Loucy (cell line): ENCODE results near the gene CEP85L.

Experiments used
- H2AFZ ChIP-seq: fragments of 200-600 bp; sonication (generic); 2 replicates; pipeline ENCODE4 v1.6.0; 2016; ENCODE audit warnings: antibody characterized with exemption, mild to moderate bottlenecking, low read length, moderate library complexity
- H3F3A ChIP-seq: fragments of 200-600 bp; 2 replicates; pipeline ENCODE4 v1.6.0; 2016; ENCODE audit warnings: antibody characterized with exemption, low read depth, mild to moderate bottlenecking
- H3K27me3 ChIP-seq: fragments of 200-600 bp; sonication (generic); 2 replicates; pipeline ENCODE4 v1.6.1; 2014; ENCODE audit warnings: low read length, mild to moderate bottlenecking; ENCODE audit not compliant: insufficient read depth, poor library complexity, severe bottlenecking
- H3K36me3 ChIP-seq: fragments of 200-600 bp; sonication (generic); 2 replicates; pipeline ENCODE4 v1.6.1; 2016; ENCODE audit warnings: low read length; ENCODE audit not compliant: insufficient read depth
- H3K4me1 ChIP-seq: fragments of 200-600 bp; sonication (generic); 2 replicates; pipeline ENCODE4 v1.5.1; 2014; ENCODE audit warnings: low read length, mild to moderate bottlenecking; ENCODE audit not compliant: insufficient read depth, poor library complexity, severe bottlenecking
- H3K4me2 ChIP-seq: fragments of 200-600 bp; sonication (generic); 2 replicates; pipeline ENCODE4 v1.6.0; 2014; ENCODE audit warnings: antibody characterized with exemption, low read length, low read depth, mild to moderate bottlenecking; ENCODE audit not compliant: poor library complexity, severe bottlenecking
- H3K4me3 ChIP-seq: fragments of 200-600 bp; sonication (generic); 2 replicates; pipeline ENCODE4 v1.5.1; 2014; ENCODE audit warnings: low read length, mild to moderate bottlenecking, mixed read lengths; ENCODE audit not compliant: poor library complexity, severe bottlenecking
- H3K79me2 ChIP-seq: fragments of 200-600 bp; sonication (generic); 2 replicates; pipeline ENCODE4 v1.6.1; 2014; ENCODE audit warnings: low read length; ENCODE audit not compliant: insufficient read depth
- H3K9ac ChIP-seq: fragments of 200-600 bp; sonication (generic); 2 replicates; pipeline ENCODE4 v1.6.0; 2014; ENCODE audit warnings: mild to moderate bottlenecking, low read depth, low read length, moderate library complexity; ENCODE audit not compliant: poor library complexity, severe bottlenecking
- H3K9me2 ChIP-seq: fragments of 200-600 bp; sonication (generic); replicated peaks from 2 replicates; pipeline ENCODE4 v1.6.1; 2016; ENCODE audit warnings: low read depth, low read length, mixed read lengths
- H3K9me3 ChIP-seq: fragments of 200-600 bp; sonication (generic); 2 replicates; pipeline ENCODE4 v1.6.1; 2014; ENCODE audit warnings: mild to moderate bottlenecking, antibody characterized with exemption, low read length, low read depth; ENCODE audit not compliant: insufficient read depth
- H4K20me1 ChIP-seq: fragments of 200-600 bp; sonication (generic); 2 replicates; pipeline ENCODE4 v1.6.0; 2014; ENCODE audit warnings: antibody characterized with exemption, low read length, mild to moderate bottlenecking; ENCODE audit not compliant: insufficient read depth, poor library complexity, severe bottlenecking
- EZH2phosphoT487 ChIP-seq: fragments of 200-600 bp; IDR thresholded peaks from 2 replicates; pipeline ENCODE4 v1.6.1; 2018; ENCODE audit warnings: antibody characterized with exemption, mild to moderate bottlenecking, moderate library complexity, borderline replicate concordance
- TF ChIP-seq, protein P1 (sequence below): fragments of 200-600 bp; sonication (generic); conservative IDR thresholded peaks from 2 replicates; pipeline ENCODE4 v1.5.1; 2014; ENCODE audit warnings: mild to moderate bottlenecking, antibody characterized with exemption, low read length

The CEP85L gene

DNA sequence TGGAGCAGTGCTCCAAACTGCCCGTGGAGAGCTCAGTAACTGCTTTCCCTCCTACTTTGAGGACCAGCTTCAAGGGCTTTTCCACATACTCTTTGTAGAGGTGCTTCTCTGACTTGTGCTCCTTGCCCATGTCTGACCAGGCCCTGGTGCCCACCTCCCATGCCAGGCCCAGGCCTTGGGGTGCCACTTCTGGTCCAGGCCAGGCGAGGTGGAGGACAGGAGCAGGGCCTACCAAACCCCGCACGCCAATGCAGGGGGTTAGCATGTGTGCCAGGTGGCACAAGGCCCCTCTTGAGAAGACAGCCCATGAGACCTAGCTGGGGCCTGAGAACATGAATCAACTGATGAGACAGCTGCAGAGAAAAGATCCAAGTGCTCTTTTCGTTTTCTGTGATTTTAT lies 150.3 kb downstream of the CEP85L start:
- H2AFZ ChIP-seq, result no peak overlapping the region
- no peak overlapping the region for H3K9ac ChIP-seq
- H3K36me3 ChIP-seq, result peaks cover 47% of the 10 kb centered on the region; the same call in 1 of the 2 replicates
- no peak for TF ChIP-seq EZH2phosphoT487
- TF ChIP-seq, protein P1, sequence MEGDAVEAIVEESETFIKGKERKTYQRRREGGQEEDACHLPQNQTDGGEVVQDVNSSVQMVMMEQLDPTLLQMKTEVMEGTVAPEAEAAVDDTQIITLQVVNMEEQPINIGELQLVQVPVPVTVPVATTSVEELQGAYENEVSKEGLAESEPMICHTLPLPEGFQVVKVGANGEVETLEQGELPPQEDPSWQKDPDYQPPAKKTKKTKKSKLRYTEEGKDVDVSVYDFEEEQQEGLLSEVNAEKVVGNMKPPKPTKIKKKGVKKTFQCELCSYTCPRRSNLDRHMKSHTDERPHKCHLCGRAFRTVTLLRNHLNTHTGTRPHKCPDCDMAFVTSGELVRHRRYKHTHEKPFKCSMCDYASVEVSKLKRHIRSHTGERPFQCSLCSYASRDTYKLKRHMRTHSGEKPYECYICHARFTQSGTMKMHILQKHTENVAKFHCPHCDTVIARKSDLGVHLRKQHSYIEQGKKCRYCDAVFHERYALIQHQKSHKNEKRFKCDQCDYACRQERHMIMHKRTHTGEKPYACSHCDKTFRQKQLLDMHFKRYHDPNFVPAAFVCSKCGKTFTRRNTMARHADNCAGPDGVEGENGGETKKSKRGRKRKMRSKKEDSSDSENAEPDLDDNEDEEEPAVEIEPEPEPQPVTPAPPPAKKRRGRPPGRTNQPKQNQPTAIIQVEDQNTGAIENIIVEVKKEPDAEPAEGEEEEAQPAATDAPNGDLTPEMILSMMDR, result no peak
- H4K20me1 ChIP-seq, result no peaks in the 10 kb centered on the region
- peaks cover under 1% of the 10 kb centered on the region for H3K4me1 ChIP-seq
- peaks cover 8% of the 10 kb centered on the region; the same call in 1 of the 2 replicates for H3K9me3 ChIP-seq
- H3K4me2 ChIP-seq, result no peak overlapping the region
- no peaks in the 10 kb centered on the region for H3K27me3 ChIP-seq
- H3F3A ChIP-seq, result no peaks in the 10 kb centered on the region
- peaks cover 3% of the 10 kb centered on the region; the same call in 1 of the 2 replicates for H3K79me2 ChIP-seq
- no peak overlapping the region for H3K4me3 ChIP-seq
- 0 out of 2 replicates have a peak, but pooled peaks cover 4% of the 10 kb centered on the region for H3K9me2 ChIP-seq

GRCh38 chr6:118500130-118501015 lies 151.0 kb downstream of the CEP85L start:
- no peak overlapping the region for H2AFZ ChIP-seq
- H3K9me3 ChIP-seq, result peaks cover 8% of the 10 kb centered on the region; the same call in 1 of the 2 replicates
- H3K4me1 ChIP-seq, result no peaks in the 10 kb centered on the region
- H3K79me2 ChIP-seq, result peaks cover 3% of the 10 kb centered on the region; the same call in 1 of the 2 replicates
- TF ChIP-seq, protein P1, result no peak
- TF ChIP-seq EZH2phosphoT487, result no peak
- no peaks in the 10 kb centered on the region for H3F3A ChIP-seq
- no peaks in the 10 kb centered on the region for H4K20me1 ChIP-seq
- no peaks in the 10 kb centered on the region for H3K27me3 ChIP-seq
- 0 out of 2 replicates have a peak, but pooled peaks cover 4% of the 10 kb centered on the region for H3K9me2 ChIP-seq
- H3K36me3 ChIP-seq, result peaks cover 49% of the 10 kb centered on the region; the same call in 1 of the 2 replicates
- no peak overlapping the region for H3K4me3 ChIP-seq
- H3K4me2 ChIP-seq, result no peak overlapping the region
- H3K9ac ChIP-seq, result no peak overlapping the region

- H3K36me3 ChIP-seq, result peaks cover 42% of the 10 kb centered on the region
- H3K9ac ChIP-seq, result no peak overlapping the region
- peaks cover 3% of the 10 kb centered on the region; the same call in 1 of the 2 replicates for H3K79me2 ChIP-seq
- no peaks in the 10 kb centered on the region for H3F3A ChIP-seq
- TF ChIP-seq, protein P1, result no peak
- no peak for TF ChIP-seq EZH2phosphoT487
- no peaks in the 10 kb centered on the region for H3K9me2 ChIP-seq
- H2AFZ ChIP-seq, result no peak overlapping the region
- H3K4me3 ChIP-seq, result no peak overlapping the region
- H3K27me3 ChIP-seq, result no peaks in the 10 kb centered on the region
- no peaks in the 10 kb centered on the region for H3K4me1 ChIP-seq
- no peak overlapping the region for H3K4me2 ChIP-seq
- H3K9me3 ChIP-seq, result peaks cover 3% of the 10 kb centered on the region; the same call in 1 of the 2 replicates
- H4K20me1 ChIP-seq, result no peaks in the 10 kb centered on the region
Measured at GRCh38 chr6:118495485-118496280, 155.7 kb downstream of the CEP85L start.
